GM12878 (cell line): ENCODE measurements around the gene GBP4.

Source experiments
- BACH1 ChIP-seq: fragments of 450-650 bp; IDR thresholded peaks from 2 replicates; pipeline ENCODE4 v1.6.1; 2017; ENCODE audit warnings: mild to moderate bottlenecking, borderline replicate concordance
- CBFB ChIP-seq: IDR thresholded peaks from 2 replicates; pipeline ENCODE4 v1.6.1; 2016; ENCODE audit warnings: antibody characterized with exemption, low read depth
- CEBPB ChIP-seq, 2 experiments: fragments of 150-350 bp in 1 of 2; IDR thresholded peaks; 2 replicates each; pipeline ENCODE4 v1.6.1; 2012 to 2014; ENCODE audit warnings: low read depth in 2 of 2, low read length in 2 of 2, borderline replicate concordance in 1 of 2, inconsistent platforms in 1 of 2
- CREB1 ChIP-seq: IDR thresholded peaks from 2 replicates; pipeline ENCODE4 v1.6.1; 2012; ENCODE audit warnings: low read depth, mild to moderate bottlenecking, inconsistent platforms
- CTCF ChIP-seq, 3 experiments: IDR thresholded peaks in 2 of 3; conservative IDR thresholded peaks in 1 of 3; 2 replicates each; pipeline ENCODE4 v1.5.1; 2011; ENCODE audit warnings: low read depth in 3 of 3, low read length in 3 of 3, mild to moderate bottlenecking in 3 of 3, control low read depth in 2 of 3, moderate library complexity in 2 of 3, inconsistent platforms in 1 of 3, mixed read lengths in 1 of 3; ENCODE audit not compliant: control insufficient read depth in 2 of 3, insufficient read depth in 1 of 3; ENCODE audit errors: extremely low read depth in 1 of 3
- POLR2A ChIP-seq: IDR thresholded peaks from 2 replicates; pipeline ENCODE4 v1.6.1; 2011; ENCODE audit warnings: low read depth, mild to moderate bottlenecking, low read length
- RAD21 ChIP-seq: IDR thresholded peaks from 2 replicates; pipeline ENCODE4 v1.6.1; 2011; ENCODE audit warnings: mild to moderate bottlenecking, low read depth, low read length, moderate library complexity; ENCODE audit not compliant: insufficient read depth
- SRF ChIP-seq, 2 experiments: IDR thresholded peaks; 2 replicates each; pipeline ENCODE4 v1.6.1; 2011; ENCODE audit warnings: low read depth in 2 of 2, low read length in 2 of 2, mild to moderate bottlenecking in 1 of 2, moderate library complexity in 1 of 2
- ZNF274 ChIP-seq: IDR thresholded peaks from one replicate; pipeline ENCODE4 v1.8.0; 2011; ENCODE audit not compliant: insufficient read length, insufficient read depth
- TF ChIP-seq, protein P1 (sequence below): IDR thresholded peaks from 2 replicates; pipeline ENCODE4 v1.6.1; 2012; ENCODE audit warnings: low read depth, low read length, improper control_type of control experiment
- TF ChIP-seq, protein P2 (sequence below): fragments of 450-650 bp; IDR thresholded peaks from 2 replicates; pipeline ENCODE4 v1.6.1; 2016; ENCODE audit warnings: mild to moderate bottlenecking
- TF ChIP-seq, protein P3 (sequence below): fragments of 450-650 bp; formaldehyde crosslinking; IDR thresholded peaks from 2 replicates; pipeline ENCODE4 v1.5.0; 2022; ENCODE audit warnings: mild to moderate bottlenecking, missing genetic modification characterization

DNA sequence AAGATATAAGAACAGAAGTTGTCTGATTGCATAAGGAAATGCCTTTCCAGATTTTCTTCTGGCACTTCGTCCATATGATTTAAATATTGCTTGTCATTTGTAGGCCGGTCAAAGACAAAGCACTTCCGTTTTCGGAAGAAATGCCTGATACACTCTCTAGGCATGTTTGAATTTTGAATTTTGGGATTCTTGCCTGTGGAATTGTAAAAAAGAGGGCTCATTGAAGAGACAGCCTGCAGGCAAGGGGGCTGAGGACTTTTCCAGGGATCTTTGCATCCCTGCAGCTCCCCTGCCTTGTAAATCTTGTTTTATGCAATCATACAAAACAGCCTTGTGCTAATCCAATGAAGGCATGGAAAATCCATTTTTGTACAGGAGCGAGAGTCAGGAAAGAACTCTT lies 7.4 kb downstream of the GBP4 start:
- TF ChIP-seq CTCF (IDR thresholded peaks at IDR 0.05 in 2 of 3, conservative IDR thresholded peaks at IDR 0.05 in 1 of 3; ENCODE audit: control insufficient read depth in 2 of 3, extremely low read depth in 1 of 3, insufficient read depth in 1 of 3, low read depth in 3 of 3, low read length in 3 of 3) = no peak
- TF ChIP-seq RAD21 = no peak
- TF ChIP-seq, protein P1, sequence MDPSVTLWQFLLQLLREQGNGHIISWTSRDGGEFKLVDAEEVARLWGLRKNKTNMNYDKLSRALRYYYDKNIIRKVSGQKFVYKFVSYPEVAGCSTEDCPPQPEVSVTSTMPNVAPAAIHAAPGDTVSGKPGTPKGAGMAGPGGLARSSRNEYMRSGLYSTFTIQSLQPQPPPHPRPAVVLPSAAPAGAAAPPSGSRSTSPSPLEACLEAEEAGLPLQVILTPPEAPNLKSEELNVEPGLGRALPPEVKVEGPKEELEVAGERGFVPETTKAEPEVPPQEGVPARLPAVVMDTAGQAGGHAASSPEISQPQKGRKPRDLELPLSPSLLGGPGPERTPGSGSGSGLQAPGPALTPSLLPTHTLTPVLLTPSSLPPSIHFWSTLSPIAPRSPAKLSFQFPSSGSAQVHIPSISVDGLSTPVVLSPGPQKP = no peak
- no peak for TF ChIP-seq CEBPB (IDR thresholded peaks at IDR 0.05; ENCODE audit: borderline replicate concordance in 1 of 2, low read depth in 2 of 2, low read length in 2 of 2)
- TF ChIP-seq, protein P2, sequence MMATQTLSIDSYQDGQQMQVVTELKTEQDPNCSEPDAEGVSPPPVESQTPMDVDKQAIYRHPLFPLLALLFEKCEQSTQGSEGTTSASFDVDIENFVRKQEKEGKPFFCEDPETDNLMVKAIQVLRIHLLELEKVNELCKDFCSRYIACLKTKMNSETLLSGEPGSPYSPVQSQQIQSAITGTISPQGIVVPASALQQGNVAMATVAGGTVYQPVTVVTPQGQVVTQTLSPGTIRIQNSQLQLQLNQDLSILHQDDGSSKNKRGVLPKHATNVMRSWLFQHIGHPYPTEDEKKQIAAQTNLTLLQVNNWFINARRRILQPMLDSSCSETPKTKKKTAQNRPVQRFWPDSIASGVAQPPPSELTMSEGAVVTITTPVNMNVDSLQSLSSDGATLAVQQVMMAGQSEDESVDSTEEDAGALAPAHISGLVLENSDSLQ = no peak
- TF ChIP-seq BACH1 = no peak
- no peak for TF ChIP-seq POLR2A
- TF ChIP-seq CREB1 = no peak
- TF ChIP-seq CBFB = no peak
- TF ChIP-seq, protein P3, sequence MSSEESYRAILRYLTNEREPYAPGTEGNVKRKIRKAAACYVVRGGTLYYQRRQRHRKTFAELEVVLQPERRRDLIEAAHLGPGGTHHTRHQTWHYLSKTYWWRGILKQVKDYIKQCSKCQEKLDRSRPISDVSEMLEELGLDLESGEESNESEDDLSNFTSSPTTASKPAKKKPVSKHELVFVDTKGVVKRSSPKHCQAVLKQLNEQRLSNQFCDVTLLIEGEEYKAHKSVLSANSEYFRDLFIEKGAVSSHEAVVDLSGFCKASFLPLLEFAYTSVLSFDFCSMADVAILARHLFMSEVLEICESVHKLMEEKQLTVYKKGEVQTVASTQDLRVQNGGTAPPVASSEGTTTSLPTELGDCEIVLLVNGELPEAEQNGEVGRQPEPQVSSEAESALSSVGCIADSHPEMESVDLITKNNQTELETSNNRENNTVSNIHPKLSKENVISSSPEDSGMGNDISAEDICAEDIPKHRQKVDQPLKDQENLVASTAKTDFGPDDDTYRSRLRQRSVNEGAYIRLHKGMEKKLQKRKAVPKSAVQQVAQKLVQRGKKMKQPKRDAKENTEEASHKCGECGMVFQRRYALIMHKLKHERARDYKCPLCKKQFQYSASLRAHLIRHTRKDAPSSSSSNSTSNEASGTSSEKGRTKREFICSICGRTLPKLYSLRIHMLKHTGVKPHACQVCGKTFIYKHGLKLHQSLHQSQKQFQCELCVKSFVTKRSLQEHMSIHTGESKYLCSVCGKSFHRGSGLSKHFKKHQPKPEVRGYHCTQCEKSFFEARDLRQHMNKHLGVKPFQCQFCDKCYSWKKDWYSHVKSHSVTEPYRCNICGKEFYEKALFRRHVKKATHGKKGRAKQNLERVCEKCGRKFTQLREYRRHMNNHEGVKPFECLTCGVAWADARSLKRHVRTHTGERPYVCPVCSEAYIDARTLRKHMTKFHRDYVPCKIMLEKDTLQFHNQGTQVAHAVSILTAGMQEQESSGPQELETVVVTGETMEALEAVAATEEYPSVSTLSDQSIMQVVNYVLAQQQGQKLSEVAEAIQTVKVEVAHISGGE (CRISPR knock-in tag) = no peak
- TF ChIP-seq SRF (IDR thresholded peaks at IDR 0.05; ENCODE audit: low read depth in 2 of 2, low read length in 2 of 2) = no peak
- TF ChIP-seq ZNF274 = no peak
